T-helper 22 cell (primary cell): ENCODE measurements around the gene NUP50.

Experiments used
- DNase-seq: peaks from one replicate; pipeline ENCODE4 v3.0.0-alpha.2; 2020; ENCODE audit warnings: low read depth

NUP50 gene

DNA sequence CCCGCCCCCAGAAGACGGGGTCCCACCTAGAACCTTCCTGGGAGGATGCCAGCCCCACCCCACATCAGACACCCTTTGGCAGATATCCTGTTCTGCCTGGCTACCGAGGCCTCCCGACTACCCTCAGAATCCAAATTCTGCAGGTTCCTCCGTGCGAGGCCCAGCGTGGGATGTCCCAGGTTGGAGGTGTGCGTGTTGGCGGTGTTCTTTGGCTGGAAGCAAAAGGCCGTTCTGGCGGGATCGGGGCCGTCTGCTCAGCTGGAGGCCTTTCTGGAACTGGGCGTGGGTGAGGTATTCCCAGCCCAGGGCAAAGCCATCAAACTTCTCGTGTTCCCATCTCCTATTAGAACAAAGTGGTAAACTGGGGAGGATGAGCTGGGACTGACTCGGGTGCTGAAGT is 32.6 kb downstream of the NUP50 start:
- DNase-seq: no peak

DNA sequence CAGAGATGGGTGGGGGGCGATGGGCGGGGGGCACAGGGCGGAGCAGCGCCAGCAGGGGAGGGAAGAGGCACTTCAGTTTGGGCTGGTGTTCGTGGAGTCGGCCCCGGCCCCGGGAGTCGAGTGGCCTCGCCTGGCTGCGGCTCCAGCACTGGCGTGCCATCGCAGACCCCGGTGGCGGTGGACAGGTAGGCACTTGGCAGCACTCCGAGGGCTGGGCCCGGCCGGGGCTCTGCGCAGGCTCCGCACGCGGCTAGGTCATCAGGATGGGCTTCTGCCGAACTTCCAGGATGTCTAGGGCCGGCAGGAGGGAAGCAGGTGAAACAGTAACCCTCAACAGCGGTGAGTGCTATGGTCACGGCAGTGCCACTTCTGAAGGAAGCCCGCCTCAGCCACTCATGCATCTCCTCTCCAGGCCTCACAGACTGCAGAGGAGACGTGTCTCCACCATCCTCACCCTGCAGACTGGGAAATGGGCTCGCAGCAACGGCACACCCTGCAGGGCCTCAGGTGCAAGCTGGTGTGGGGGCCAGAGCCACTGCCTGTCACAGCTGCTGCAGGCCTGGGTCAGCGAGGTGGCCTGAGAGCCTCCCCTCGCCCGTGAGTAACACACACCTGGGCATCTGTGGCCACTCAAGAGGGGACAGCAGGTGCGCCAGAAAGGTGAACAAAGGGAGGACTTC is 33.3 kb downstream of the NUP50 start:
- no peak for DNase-seq

DNA sequence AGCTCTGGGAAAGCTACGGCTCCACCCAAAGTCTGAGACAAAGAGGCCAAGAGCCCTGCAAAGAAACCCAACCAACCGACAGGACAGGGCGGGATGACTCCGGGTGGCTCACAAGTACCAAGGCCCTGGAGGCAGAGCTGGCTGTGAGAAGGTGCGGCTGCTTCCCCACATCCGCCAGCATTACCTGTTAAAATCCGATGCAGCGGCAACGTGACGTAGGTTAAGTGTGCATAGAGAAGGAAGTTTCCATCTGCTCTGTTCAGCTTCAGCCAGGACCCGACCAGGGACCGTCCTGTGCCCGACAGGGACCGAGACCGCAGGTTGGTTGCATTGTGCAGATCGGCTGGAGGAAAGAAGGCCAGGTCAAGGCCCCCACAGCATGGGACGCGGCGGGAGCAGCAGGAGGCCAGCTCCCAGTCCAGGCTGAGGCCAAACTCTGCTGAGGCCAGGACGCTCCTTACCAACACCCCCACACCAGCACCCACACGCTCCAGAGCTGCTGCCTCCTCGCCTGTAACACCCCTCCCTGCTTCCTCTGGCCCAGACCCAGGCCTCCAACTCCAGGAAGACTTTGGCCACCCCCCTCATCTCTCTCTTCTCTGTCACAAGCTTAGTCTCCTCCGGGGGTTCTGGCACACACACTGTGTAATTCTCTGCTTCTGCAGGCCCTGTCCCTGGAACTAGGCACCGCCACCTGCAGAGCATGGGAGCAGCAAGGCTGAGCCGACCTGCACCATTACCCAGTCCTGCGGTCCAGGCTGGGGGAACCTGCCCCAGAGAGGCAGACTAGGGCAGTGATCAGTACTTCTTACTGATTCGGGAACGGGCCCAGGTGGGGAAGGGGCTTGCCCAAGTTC is 34.1 kb downstream of the NUP50 start:
- no peak for DNase-seq

DNA sequence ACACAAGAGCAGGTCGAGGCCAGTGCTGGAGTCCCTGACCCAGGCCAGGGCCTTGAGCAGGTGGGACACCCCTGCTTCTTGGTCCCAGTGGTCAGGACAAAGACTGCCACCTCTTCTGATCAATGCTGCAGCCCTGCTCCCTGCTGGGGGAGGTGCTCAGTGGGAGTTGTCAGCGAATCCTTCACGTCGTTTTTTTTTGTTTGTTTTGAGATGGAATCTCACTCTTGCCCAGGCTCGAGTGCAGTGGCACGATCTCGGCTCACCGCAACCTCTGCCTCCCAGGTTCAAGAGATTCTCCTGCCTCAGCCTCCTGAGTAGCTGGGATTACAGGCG is 34.7 kb downstream of the NUP50 start:
- DNase-seq: no peak

DNA sequence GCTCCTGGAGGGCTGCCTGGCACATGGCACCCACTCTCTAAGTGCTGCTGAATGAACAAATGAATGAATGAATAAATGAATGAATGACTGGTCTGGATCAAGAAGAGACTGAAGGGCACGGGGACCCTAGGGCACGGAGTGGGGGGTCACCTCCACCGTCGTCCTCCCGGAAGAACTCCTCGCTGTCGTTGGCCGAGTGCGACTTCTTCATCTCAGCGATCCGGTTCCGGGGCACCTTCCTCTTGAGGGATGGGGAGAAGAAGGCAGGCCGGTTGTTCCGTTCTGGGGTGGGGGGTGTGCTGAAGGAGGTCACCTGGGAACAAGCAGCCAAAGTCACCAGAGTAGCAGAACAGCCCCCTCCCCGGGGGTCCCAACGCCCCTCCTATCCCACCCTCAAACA is 36.0 kb downstream of the NUP50 start:
- DNase-seq: no peak

DNA sequence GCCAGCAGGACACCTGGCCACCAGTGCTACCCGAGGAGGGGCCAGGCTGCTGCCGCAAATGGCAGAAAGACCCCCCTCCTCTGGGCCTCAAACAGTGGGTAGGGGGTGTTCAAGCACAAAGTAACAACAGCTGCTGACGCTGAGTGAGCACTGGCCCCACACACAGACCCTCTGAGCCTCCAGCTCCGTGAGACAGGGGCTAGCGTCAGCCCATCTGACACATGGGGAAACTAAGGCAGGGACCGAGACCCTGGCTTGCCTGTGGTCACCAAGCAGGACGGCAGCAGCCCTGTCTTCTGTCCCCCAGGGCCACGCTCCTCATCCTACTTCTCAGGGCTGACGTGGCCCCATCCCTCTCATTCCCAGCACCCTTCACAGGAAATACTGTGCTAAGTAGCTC is 36.5 kb downstream of the NUP50 start:
- no peak for DNase-seq

DNA sequence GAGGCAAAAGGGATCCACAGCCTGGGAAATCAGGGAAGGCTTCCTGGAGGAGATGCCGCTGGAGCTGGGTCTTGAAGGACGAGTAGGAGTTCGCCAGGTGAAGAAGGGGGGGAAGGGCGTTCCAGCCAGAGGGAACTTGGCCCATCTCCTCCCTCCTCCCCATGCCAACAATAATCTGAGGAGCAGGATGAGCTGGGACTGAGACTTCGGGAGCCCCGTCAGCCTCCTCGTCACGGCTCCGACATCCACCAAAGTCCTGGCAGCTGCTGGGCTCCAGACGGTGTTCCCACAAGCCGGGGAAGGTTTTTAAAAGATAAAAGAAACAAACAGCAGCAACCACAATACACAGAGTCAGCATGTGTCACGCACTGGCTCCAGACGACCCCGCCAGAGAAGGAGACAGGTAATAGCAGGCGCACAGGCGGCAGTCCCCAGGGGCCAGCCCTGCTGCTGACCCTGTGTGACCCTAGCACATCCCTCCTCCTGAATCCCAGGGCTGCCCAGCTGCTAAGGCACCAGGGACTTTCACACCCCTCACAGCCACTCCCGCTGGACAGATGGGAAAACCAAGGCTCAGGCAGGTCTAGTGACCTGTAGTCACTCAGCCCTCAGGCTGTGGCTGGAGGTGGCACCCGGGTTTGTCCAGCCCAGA is 37.3 kb downstream of the NUP50 start:
- DNase-seq: no peak

DNA sequence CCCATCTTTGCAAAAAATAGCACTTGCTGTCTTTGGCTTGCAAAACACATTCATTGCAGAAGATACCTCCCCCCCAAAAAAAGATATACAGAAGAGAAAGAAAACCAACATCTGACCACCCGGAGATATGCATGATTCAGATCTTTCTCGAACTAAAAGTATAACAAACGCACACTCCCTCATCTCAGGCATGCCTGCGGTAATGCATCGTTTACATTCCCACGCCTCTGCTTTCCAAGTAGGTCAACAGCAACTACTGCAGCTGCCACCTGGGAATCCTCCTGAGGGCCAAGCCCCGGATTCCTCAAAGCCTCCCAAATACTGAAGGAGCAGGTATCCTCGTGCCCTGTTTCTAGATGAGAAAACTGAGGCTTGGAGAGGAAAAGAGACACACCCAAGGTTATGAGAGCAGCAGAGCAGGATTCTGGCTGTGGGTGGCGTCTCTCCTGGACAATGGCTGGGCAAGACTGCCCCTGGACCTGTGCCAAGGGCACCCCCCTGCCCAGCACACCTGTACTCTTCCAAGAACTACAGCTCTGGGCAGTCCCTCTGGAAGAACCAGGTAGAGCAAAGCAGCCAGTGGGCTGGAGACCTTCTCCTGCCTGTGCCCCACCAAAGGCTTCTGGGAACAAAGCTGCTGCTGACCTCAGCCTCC is 38.1 kb downstream of the NUP50 start:
- DNase-seq: no peak

DNA sequence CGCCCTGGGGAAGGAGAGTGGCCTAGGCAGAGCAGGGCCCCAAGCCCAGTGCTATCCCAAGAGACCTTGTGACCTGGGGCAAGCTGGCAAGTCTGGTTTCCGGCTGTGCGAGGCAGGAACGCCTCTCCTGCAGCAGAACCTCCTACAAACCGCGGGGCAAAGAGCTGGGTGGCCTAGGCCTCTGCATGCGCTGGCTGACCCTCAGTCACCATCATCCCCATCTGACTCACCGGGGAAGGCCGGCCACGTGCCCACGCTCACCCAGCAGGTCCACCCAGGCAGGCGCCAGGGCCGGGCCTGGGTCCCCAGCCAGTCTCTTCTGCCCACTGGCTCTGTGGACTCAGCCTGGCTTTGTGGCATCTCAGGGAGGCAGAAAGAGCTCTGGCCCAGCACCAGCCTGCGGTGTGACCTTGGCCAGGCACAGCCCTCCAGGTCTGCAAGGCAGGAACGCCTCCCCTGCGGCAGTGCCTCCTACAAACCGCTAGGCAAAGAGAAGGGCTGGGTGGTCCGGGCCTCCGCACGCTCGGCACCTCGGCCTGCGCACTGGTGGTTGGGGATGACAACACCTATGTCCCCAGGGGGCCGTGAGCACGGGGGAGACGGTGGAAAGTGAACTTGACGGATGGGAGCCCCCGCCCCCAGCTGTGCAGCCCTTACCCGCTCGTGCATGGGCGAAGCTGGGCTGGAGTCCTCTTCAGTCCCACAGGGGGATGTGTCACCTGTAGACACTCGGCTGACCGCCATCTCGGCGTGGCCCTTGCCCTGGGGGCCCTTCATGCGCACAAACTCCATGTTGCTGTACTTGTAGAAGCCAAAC is 38.8 kb downstream of the NUP50 start:
- DNase-seq: no peak

DNA sequence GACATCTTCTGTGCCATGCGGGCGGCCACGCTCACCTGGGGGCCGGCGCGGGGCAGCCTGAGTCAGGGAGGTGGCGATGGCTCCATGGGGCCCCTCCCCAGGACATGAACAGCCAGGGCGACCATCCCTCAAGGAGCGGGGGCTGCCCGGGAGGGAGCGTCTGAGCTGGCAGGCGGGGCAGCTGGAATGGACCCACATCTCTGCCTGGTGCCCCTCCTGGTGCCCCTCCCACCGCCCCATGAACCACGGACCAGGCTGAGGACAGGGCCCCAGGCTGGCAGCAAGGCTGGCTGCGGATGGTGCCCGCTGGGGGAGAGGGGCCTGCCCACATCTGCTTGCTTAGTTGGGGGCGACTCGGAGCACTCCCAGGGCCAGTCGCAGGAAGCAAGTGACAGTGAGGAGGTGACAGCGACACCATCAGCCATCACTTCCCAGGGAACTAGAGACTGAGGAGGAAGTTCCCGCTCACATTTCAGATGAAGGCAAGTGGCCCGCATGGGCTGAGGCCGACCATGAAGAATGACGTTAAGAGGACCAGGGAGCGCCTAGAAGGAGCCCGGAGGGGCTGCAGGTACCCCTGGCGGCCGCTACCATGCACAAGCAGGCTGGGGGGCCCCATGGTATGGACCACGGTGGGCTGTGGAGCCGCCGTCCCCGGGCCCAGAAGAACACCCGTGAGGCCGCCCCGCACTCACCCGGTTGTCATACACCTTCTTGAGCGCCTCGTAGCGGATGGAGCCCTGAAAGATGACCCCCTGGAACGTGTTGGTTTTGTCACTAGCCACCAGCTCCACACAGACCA is 39.6 kb downstream of the NUP50 start:
- no peak for DNase-seq

DNA sequence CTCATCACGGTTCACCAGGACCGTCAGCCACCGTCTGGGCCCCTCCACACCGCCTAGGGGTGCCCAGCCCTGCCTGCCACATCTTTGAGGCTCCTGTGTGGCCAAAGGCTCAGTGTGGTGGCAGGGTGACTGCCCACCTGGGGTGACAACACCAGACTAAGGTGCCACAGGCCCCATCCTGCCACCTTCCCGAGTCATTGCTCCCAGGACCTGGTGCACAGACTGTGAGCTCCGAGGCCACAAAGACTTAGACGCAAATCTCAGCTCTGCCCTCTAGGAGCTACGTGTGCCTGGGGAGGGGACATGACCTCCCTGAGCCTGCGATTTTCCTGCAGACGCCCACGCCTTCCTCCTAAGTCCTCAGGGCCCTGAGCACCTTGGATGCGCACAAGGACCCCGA is 40.5 kb downstream of the NUP50 start:
- no peak for DNase-seq

DNA sequence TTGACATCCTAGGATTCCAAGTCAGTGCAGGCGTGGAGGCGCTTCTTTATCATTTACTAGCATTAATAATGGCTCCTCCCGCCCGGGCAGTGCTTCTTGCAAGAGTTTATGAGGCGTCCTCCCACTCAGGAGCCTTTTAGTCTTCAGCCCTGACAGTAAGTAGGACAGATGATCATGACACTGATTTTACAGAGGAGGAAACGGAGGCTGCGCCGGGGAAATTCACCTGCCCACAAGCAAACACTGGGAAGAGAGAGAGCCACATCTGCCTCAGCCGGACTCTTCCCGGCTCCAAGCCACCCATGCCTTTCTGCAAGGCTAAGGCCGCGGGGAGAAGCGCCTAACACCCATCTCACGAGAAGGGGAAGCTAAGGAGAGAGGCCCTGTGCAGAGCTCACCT is 41.1 kb downstream of the NUP50 start:
- no peak for DNase-seq

DNA sequence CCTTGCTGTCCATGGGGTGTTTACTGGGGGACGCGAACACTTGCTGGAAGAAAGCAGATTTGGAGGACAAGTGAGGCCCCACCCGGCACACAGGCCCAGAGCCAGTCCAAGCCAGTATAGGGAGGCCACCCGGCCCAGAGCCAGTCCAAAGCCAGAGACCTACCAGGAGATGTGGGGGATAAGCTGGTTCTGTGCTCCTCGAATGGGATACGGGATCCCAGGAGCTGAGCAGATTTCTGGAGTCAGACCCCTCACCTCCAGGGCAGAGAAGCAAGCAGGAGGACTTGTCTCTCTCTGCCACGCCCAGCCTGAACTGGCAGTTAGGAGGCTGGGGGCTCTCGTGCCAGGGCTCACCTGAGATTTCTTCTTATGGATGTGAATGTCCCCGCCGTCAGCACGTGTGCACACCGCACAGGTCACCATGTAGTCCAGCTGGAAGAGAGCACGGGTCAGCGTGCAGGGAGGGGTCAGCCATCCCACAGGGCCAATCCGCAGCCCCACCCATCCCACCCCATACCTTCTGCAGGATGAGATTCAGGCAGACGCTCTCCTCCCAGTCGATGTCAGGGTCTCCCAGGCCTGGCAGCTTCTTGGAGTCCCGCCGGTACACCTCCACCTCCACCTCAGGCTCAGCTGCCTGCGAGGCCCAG is 41.7 kb downstream of the NUP50 start:
- no peak for DNase-seq

DNA sequence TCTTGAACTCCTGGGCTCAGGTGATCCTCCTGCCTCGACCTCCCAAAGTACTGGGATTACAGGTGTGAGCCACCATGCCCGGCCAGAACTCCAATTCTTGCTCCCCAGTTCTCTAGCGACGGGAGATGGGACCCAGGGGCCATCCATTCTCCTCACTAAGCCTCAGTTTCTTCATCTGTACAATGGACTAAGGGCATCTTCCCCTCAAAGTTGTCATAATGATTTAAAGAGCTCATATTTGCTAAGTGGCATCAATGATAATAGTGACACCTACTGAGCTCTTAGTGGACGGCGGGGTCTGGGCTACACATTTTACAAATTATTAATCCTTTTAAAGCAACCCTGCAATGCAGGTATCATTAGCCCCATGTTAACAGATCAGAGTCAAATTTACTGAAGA is 42.5 kb downstream of the NUP50 start:
- no peak for DNase-seq

DNA sequence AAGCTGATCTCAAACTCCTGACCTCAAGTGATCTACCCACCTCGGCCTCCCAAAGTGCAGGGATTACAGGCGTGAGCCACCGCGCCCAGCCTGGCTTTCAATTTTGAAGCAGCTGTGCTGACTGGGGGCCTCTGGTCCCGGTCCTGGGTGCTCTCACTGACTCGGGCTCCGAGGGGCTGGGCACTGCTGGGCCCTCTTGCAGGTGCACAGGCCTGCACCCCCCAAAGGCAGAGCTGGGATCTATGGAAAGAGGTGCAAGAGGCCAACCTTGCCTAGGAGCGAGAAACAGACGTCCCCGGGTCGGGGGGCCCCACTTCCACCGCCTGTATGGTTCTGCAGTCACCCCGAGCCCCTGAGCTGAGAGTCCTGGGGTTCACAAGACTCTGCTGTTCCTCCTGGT is 43.8 kb downstream of the NUP50 start:
- DNase-seq: no peak

DNA sequence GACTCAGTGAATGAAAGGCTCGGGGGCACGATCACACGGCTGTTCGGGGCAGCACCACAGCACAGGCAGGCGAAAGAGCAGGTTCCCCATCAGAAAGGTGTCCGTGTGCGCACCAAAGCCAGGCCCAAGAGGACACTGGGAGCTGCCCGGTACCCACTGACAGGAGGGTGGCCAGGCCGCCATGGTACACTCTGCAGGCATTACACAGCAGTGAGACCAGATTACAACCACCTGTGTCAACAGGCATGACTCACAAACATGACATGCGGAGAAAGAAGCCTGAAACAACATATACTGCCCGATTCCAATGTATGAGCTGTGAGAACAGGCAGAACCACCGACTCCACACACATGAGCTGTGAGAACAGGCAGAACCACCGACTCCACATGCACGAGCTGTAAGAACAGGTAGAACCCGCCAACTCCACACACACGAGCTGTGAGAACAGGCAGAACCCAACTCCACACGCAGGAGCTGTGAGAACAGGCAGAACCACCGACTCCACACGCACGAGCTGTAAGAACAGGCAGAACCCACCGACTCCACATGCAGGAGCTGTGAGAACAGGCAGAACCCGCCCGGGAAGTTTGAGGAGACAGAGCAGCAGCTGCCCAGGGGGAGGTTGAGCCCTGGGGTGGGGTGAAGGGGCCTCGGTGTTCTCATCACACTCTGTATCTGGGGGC is 44.4 kb downstream of the NUP50 start:
- no peak for DNase-seq

DNA sequence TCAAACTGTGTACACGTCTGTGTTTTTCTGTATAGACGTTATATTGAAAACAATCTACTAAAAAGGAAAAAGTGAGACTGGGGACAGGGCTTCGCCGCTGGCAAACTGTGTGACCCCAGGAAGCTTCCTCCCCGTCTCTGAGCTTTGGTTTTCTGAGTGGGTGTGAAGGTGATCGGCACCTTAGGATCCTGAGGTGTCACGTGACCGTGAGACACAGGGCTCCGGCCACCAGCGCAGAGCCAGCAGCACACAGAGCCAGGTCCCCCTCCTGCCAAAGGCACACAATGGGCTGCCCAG is 44.9 kb downstream of the NUP50 start:
- DNase-seq: no peak

DNA sequence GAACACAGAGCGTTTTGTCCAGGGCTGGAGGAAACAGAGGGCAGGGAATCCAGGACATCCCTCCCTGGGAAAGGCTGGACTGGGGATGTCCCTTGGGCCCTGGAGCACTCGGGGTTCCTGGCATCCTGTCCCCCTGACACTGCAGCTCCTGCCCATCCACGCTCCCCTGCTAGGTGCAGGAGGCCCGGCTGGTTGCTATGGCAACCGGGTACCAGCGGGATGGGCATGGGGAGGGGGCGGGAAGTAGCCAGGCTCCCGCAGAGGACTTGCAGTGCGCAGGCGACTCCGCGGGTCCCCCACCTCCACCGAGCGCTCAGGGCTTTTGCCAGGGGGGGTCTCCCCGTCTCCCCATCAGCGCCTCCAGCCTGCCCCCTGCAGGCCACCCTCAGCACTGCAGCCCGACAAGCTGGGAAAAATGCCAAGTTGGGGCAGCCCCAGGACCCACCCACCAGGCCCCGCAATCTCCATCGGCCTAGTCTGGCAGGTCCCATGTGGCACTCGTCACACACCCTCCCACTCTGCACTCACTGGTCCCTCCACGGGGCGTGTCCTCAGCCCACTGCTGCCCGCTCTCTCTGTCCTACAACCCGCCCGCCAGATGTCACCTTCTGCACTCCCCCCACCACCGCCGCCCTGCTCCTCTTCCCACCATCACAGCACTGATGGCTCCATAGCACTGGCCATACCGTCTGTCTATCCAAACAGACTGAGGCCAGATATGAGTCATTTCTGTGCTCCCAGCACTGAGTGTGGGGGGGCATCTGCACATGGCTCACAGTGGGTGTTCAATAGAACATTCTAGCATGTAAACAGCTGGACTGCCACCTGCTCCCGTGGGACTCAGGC is 45.5 kb downstream of the NUP50 start:
- DNase-seq: no peak

DNA sequence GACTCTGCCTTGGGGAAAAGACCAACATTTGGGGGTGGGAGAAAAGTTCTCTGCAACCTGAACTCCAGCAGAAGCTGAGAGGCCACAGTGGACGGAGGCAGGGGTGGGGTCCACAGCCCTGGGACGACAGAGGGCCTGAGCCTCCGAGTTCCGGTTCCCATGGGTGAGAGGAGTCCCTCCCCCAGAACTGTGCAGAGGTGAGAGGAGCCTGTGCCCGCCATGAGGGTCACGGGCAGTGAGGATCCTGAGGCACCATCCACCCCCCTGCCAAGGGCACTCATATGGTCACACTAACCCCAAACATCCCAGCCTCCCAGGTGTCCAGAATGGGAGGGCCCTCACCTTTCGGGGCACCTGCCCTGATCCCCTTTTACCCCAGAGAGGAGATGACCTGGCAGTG is 46.4 kb downstream of the NUP50 start:
- DNase-seq: no peak
